HG03520 (cell line): ENCODE data around the gene MARCHF10.
"Not testable (repeated sequence)": the region's sequence is repeated elsewhere in the genome, so short reads cannot be mapped to it uniquely, and the experiment has no call there.

Source experiments
- ATAC-seq: cut with Tn5 transposase; IDR thresholded peaks from one replicate; pipeline ENCODE4 v1.9.1; 2021; ENCODE audit warnings: mild to moderate bottlenecking, moderate library complexity; ENCODE audit not compliant: unreplicated experiment

MARCHF10 gene

GRCh38 chr17:62702746-62703260 lies 105.3 kb downstream of the MARCHF10 start:
- no peak for ATAC-seq

DNA sequence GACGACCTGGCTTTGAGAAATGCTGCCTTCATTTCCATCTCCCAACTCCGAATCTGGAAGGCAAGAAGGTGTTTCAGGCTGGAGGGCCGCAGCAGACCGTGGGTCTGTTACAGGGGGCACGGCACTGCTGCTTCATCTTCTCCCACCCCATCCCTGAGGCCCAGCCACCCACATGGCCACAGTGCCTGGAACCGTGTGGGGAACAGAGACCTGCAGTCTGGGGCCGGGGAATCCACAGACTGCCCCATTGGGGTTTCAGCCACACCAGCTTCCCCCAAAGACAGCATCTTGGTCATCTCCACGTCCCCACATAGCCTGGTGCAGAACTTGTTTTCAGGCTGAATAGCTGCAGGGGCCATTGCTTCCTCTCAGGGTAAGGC lies 106.4 kb downstream of the MARCHF10 start:
- no peak for ATAC-seq

GRCh38 chr17:62700964-62701705 lies 107.0 kb downstream of the MARCHF10 start:
- ATAC-seq: no peak

DNA sequence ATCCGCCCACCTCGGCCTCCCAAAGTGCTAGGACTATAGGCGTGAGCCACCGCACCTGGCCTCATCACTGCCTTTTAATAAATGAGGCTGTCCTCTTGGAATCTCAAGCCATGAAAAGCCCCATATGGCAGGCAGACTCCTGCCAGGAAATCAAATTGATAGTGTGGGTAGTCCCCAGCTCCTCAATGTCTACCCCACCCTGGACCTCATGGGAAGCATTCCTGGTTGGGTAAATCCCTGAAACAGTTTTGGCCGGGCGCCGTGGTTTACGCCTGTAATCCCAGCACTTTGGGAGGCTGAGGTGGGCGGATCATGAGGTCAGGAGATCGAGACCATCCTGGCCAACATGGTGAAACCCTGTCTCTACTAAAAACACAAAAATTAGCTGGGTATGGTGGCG lies 109.7 kb downstream of the MARCHF10 start:
- ATAC-seq: not testable (repeated sequence)

DNA sequence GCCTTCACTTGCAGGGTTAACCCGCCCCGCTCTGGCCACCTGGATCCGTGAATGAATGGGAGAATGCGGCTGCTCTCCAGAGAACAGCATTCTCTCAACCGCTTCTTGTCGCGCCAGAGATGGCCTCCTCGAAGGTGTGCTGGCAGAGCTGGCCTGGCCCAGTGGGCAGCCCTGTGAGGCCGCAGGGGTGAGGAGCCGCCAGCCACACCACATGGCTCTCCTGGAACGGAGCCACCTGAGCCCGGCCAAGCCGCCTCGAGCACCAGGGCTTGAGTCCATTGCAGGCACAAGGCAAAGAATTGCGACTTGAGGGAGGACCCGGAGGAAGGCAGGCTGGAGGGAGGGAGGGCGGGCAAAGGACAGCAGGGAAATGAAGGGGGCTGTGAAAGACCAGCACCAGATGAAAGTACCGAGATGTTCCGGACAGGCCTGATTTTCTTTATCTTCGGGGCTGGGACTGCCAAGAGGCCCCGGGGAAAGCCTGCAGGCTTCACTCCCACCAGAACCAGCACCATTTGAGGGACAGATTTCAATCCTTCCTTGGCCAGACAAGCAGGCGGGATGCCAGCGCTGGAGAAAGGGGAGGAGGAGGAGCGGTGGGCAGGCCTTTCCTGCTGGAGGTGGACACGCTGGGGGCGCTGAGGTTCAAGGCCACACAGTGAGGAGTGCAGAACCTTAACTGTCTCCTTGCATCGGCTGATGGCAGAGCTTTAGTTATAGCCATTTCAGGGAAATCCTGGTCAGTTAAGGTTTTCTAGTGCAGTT lies 111.2 kb downstream of the MARCHF10 start:
- ATAC-seq: no peak

GRCh38 chr17:62696256-62696655 lies 111.9 kb downstream of the MARCHF10 start:
- no peak for ATAC-seq

- not testable (repeated sequence) for ATAC-seq
Observed at GRCh38 chr17:62695093-62695738, 112.9 kb downstream of the MARCHF10 start.

DNA sequence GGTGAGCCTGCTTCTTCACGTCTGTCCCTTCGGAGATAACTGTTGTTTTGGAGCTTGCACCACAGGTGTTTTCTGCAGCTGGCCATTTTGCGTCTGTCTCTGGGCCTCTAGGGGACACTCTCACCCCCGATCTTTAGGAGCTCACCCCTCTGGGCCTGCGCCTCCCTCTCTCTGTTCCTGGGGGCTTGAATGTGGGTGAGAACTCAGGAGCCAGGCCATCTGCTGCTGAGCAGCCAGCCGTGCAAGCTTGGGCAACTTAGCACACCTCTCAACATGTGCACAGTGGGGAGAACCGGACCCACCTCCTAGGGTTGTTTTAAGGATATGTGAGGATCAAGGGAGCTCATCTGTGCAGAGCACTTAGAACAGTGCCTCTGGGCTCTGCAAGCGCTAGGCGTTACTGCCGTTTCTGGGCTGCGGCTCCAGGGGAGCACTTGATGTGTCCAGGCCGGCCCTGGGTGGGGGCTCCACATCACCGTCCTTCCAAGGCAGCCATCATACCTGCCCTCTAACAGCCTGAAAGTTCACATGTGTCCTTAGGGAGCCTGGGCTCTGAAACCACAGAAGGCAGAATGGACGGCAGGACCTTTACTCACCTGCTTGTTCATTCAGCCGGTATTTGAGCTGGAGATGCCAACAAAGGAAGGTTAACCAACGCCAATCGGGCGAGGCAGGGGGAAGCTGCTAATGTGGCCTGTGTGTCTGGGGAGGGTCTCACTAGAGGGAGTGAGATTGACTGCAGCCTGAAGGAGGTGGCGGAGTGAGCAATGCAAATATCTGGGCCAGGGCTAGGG lies 114.3 kb downstream of the MARCHF10 start:
- ATAC-seq: no peak

DNA sequence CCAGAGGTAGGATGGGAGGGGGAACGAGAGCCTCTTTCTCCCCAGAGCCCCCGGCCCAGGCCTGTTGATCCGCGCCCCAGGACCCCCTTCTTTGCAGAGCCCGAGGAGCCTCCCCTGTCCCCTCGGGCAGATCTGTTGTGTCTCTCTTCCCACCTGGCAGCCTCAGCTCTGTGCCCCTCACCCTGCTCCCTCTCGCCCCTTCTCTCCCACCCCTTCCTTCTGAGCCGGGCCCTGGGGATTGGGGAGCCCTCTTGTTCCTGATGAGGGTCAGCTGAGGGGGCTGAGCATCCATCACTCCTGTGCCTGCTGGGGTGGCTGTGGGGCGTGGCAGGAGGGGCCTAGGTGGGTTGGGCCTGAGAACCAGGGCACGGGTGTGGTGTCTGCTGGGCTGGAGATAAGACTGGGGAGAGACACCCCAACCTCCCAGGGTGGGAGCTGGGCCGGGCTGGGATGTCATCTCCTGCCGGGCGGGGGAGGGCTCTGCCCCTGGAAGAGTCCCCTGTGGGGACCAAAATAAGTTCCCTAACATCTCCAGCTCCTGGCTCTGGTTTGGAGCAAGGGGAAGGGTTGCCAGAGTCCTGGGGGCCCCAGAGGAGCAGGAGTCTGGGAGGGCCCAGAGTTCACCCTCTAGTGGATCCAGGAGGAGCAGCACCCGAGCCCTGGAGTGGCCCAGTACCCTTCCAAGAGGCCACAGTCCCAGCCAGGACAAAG lies 115.2 kb downstream of the MARCHF10 start:
- ATAC-seq: no peak

GRCh38 chr17:62692159-62692651 lies 115.9 kb downstream of the MARCHF10 start:
- ATAC-seq: no peak

DNA sequence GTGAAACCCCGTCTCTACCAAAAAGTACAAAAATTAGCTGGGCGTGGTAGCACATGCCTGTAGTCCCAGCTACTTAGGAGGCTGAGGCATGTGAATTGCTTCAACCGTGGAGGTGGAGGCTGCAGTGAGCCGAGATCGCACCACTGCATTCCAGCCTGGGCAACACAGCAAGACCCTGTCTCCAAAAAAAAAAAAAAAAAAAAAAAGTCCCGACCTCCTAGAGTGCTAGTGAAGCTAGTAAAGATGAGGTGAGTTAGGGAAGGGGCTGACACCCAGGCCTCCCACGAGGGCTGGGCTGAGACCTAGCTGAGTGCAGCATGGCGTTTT lies 116.6 kb downstream of the MARCHF10 start:
- ATAC-seq: not testable (repeated sequence)

GRCh38 chr17:62690168-62690897 lies 117.8 kb downstream of the MARCHF10 start:
- ATAC-seq: no peak

- no peak for ATAC-seq
Observed at GRCh38 chr17:62689441-62690167, 118.5 kb downstream of the MARCHF10 start.

DNA sequence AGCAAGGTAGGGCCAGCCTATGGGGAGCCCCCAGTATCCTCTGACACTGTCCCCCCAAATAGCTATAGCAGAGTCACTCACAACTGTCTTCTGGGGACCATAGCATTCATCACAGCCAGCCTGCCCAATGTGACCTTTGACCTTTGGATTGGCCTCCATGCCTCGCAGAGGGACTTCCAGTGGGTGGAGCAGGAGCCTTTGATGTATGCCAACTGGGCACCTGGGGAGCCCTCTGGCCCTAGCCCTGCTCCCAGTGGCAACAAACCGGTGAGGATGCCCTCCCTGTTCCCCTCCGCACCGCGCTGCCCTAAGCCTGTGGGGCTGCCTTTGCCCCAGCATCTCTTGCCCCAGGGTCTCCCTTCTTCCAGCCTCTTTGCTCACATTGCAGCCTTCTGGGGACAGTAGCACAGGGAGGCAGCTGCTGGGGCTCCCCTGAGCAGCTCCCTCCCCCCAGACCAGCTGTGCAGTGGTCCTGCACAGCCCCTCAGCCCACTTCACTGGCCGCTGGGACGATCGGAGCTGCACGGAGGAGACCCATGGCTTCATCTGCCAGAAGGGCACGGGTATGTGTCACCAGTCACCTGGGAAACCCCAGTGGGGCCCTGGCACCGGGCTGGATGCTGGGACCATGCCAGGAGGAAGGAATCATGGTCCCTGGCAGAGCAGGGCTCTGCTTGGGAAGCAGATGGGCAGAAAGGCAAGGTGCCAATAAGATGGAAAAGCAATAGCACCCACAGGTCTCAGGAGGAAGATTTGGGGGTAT lies 119.5 kb downstream of the MARCHF10 start:
- ATAC-seq: no peak

GRCh38 chr17:62687997-62688396 lies 120.1 kb downstream of the MARCHF10 start:
- no peak for ATAC-seq

DNA sequence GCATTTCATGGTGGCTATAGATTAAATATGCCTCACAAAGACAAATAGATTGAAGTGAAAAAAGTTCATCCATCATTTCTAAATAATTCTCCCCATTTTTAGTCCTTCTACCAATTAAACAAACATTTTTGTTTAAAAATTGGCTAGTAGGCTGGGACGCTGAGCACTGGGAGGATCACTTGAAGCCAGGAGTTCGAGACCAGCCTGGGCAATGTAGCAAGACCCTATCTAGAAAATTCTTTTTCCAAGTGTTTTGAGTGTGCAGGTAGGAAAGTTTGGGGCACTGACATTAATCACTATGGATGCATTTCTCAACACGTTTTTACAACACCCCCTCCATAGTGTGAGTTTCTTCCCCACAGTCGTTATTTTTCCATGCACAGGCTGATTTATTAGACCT lies 123.9 kb downstream of the MARCHF10 start:
- no peak for ATAC-seq

- no peak for ATAC-seq
Observed at GRCh38 chr17:62681939-62682381, 126.2 kb downstream of the MARCHF10 start.
